Stimulated activated memory B cell treated with anti-CD40 and anti-IgM and Interleukin-4, amounts not matched to agents 10 μg/mL and 1 μg/mL and 100 μg/mL, for 72 hours (primary cell): ENCODE results near the gene ACADSB.

ENCODE experiments used
- ATAC-seq: fragments of 150-1000 bp; cut with Tn5 transposase; 2 replicates; pipeline ENCODE4 v1.10.0; 2021
- H3K27ac Mint-ChIP-seq: one replicate; pipeline ENCODE4 v1.8.0; 2022; ENCODE audit warnings: mild to moderate bottlenecking, mixed read lengths
- H3K27me3 Mint-ChIP-seq: one replicate; pipeline ENCODE4 v1.8.0; 2022; ENCODE audit warnings: mixed read lengths
- H3K36me3 Mint-ChIP-seq: one replicate; pipeline ENCODE4 v1.8.0; 2022; ENCODE audit warnings: mixed read lengths
- H3K4me1 Mint-ChIP-seq: one replicate; pipeline ENCODE4 v1.8.0; 2022; ENCODE audit warnings: mixed read lengths
- H3K4me3 Mint-ChIP-seq: one replicate; pipeline ENCODE4 v1.8.0; 2022; ENCODE audit warnings: mild to moderate bottlenecking, moderate library complexity, mixed read lengths
- H3K9me3 Mint-ChIP-seq: one replicate; pipeline ENCODE4 v1.8.0; 2022; ENCODE audit warnings: mixed read lengths

Gene ACADSB

GRCh38 chr10:122995936-122996335 is 12.9 kb upstream of the ACADSB start:
- Mint-ChIP-seq H3K36me3 (peaks cover 31% of the 10 kb centered on the region), H3K4me1 (peaks cover 18% of the 10 kb centered on the region), H3K9me3 (no peaks in the 10 kb centered on the region), H3K27ac (no peak overlapping the region), H3K4me3 (no peak overlapping the region), H3K27me3 (no peaks in the 10 kb centered on the region)
- ATAC-seq = no peak

- peaks cover 40% of the 10 kb centered on the region for H3K36me3 Mint-ChIP-seq
- no peak overlapping the region for H3K4me3 Mint-ChIP-seq
- no peak for ATAC-seq
- H3K27ac Mint-ChIP-seq = no peak overlapping the region
- peaks cover 25% of the 10 kb centered on the region for H3K4me1 Mint-ChIP-seq
- no peaks in the 10 kb centered on the region for H3K27me3 Mint-ChIP-seq
- H3K9me3 Mint-ChIP-seq = no peaks in the 10 kb centered on the region
These were observed 10.9 kb upstream of the ACADSB start for GRCh38 chr10:122997864-122998263.

GRCh38 chr10:122998360-122998917 is 10.4 kb upstream of the ACADSB start:
- Mint-ChIP-seq H3K36me3 (peaks cover 40% of the 10 kb centered on the region), H3K27ac (no peak overlapping the region), H3K4me1 (peaks cover 25% of the 10 kb centered on the region), H3K9me3 (no peaks in the 10 kb centered on the region), H3K4me3 (no peak overlapping the region), H3K27me3 (no peaks in the 10 kb centered on the region)
- no peak for ATAC-seq

- H3K4me3 Mint-ChIP-seq = no peak overlapping the region
- peaks cover 25% of the 10 kb centered on the region for H3K4me1 Mint-ChIP-seq
- no peaks in the 10 kb centered on the region for H3K9me3 Mint-ChIP-seq
- H3K27me3 Mint-ChIP-seq = no peaks in the 10 kb centered on the region
- H3K27ac Mint-ChIP-seq = no peak overlapping the region
- ATAC-seq = no peak
- H3K36me3 Mint-ChIP-seq = peaks cover 37% of the 10 kb centered on the region
These were observed 9.9 kb upstream of the ACADSB start for GRCh38 chr10:122998934-122999333.

GRCh38 chr10:122999347-122999746 is 9.5 kb upstream of the ACADSB start:
- Mint-ChIP-seq H3K36me3 (peaks cover 33% of the 10 kb centered on the region), H3K27me3 (no peaks in the 10 kb centered on the region), H3K4me1 (peaks cover 25% of the 10 kb centered on the region), H3K4me3 (no peak overlapping the region), H3K9me3 (no peaks in the 10 kb centered on the region), H3K27ac (peak overlapping the region; percentile 42)
- ATAC-seq = no peak

- Mint-ChIP-seq H3K9me3 (no peaks in the 10 kb centered on the region), H3K4me1 (peaks cover 25% of the 10 kb centered on the region), H3K27me3 (no peaks in the 10 kb centered on the region), H3K4me3 (no peak overlapping the region), H3K36me3 (peaks cover 29% of the 10 kb centered on the region), H3K27ac (no peak overlapping the region)
- ATAC-seq = no peak
These were observed 8.7 kb upstream of the ACADSB start for GRCh38 chr10:123000155-123000554.

GRCh38 chr10:123001370-123001769 is 7.4 kb upstream of the ACADSB start:
- ATAC-seq = no peak
- H3K36me3 Mint-ChIP-seq = peaks cover 20% of the 10 kb centered on the region
- no peak overlapping the region for H3K27ac Mint-ChIP-seq
- H3K27me3 Mint-ChIP-seq = no peaks in the 10 kb centered on the region
- no peaks in the 10 kb centered on the region for H3K9me3 Mint-ChIP-seq
- H3K4me1 Mint-ChIP-seq = peaks cover 34% of the 10 kb centered on the region
- no peak overlapping the region for H3K4me3 Mint-ChIP-seq

- no peaks in the 10 kb centered on the region for H3K9me3 Mint-ChIP-seq
- H3K27me3 Mint-ChIP-seq = no peaks in the 10 kb centered on the region
- no peak overlapping the region for H3K27ac Mint-ChIP-seq
- H3K4me1 Mint-ChIP-seq = peaks cover 49% of the 10 kb centered on the region
- no peak for ATAC-seq
- H3K4me3 Mint-ChIP-seq = no peak overlapping the region
- H3K36me3 Mint-ChIP-seq = peaks cover 12% of the 10 kb centered on the region
These were observed 4.5 kb upstream of the ACADSB start for GRCh38 chr10:123004298-123004697.

GRCh38 chr10:123007558-123008354 is 1.1 kb upstream of the ACADSB start:
- ATAC-seq = peak; percentile 44
- H3K4me3 Mint-ChIP-seq = peak overlapping the region; percentile 94
- no peaks in the 10 kb centered on the region for H3K27me3 Mint-ChIP-seq
- H3K9me3 Mint-ChIP-seq = no peaks in the 10 kb centered on the region
- H3K27ac Mint-ChIP-seq = peak overlapping the region; percentile 92
- H3K4me1 Mint-ChIP-seq = peaks cover 43% of the 10 kb centered on the region
- H3K36me3 Mint-ChIP-seq = peaks cover 9% of the 10 kb centered on the region

GRCh38 chr10:123009105-123009820 is 457 bp downstream of the ACADSB start:
- peak; percentile 63 for ATAC-seq
- Mint-ChIP-seq H3K27me3 (no peaks in the 10 kb centered on the region), H3K4me1 (peaks cover 43% of the 10 kb centered on the region), H3K9me3 (no peaks in the 10 kb centered on the region), H3K4me3 (peak overlapping the region; percentile 94), H3K36me3 (peaks cover 9% of the 10 kb centered on the region), H3K27ac (peak overlapping the region; percentile 92)

GRCh38 chr10:123011987-123012386 is 3.2 kb downstream of the ACADSB start:
- no peak for ATAC-seq
- H3K9me3 Mint-ChIP-seq = no peaks in the 10 kb centered on the region
- peaks cover 28% of the 10 kb centered on the region for H3K4me1 Mint-ChIP-seq
- no peak overlapping the region for H3K27ac Mint-ChIP-seq
- no peaks in the 10 kb centered on the region for H3K27me3 Mint-ChIP-seq
- peaks cover 9% of the 10 kb centered on the region for H3K36me3 Mint-ChIP-seq
- H3K4me3 Mint-ChIP-seq = no peak overlapping the region

GRCh38 chr10:123013456-123014419 is 4.9 kb downstream of the ACADSB start:
- H3K27ac Mint-ChIP-seq = no peak overlapping the region
- peaks cover 6% of the 10 kb centered on the region for H3K9me3 Mint-ChIP-seq
- H3K36me3 Mint-ChIP-seq = peaks cover 17% of the 10 kb centered on the region
- H3K27me3 Mint-ChIP-seq = no peaks in the 10 kb centered on the region
- peaks cover 19% of the 10 kb centered on the region for H3K4me1 Mint-ChIP-seq
- ATAC-seq = no peak
- H3K4me3 Mint-ChIP-seq = no peak overlapping the region

- no peak for ATAC-seq
These were observed 6.0 kb downstream of the ACADSB start for GRCh38 chr10:123014772-123015171.

GRCh38 chr10:123016228-123016627 is 7.4 kb downstream of the ACADSB start:
- ATAC-seq = no peak
- H3K27ac Mint-ChIP-seq = no peak overlapping the region
- H3K9me3 Mint-ChIP-seq = peaks cover 6% of the 10 kb centered on the region
- no peaks in the 10 kb centered on the region for H3K27me3 Mint-ChIP-seq
- H3K36me3 Mint-ChIP-seq = peaks cover 17% of the 10 kb centered on the region
- H3K4me3 Mint-ChIP-seq = no peak overlapping the region
- H3K4me1 Mint-ChIP-seq = no peaks in the 10 kb centered on the region

More at GRCh38 chr10:123014772-123015171, 6.0 kb downstream of the ACADSB start:
- H3K9me3 Mint-ChIP-seq = peaks cover 6% of the 10 kb centered on the region
- H3K36me3 Mint-ChIP-seq = peaks cover 17% of the 10 kb centered on the region
- H3K4me3 Mint-ChIP-seq = no peak overlapping the region
- H3K27me3 Mint-ChIP-seq = no peaks in the 10 kb centered on the region
- H3K4me1 Mint-ChIP-seq = peaks cover 13% of the 10 kb centered on the region
- H3K27ac Mint-ChIP-seq = no peak overlapping the region
